ENCODE measurements around the gene NSRP1. TPM values are rescaled to one million over a fixed set of nuclear protein-coding genes. Genes with fewer than 3 reads are reported as not detected.
A peak's percentile ranks its signal among the peaks of the same experiment; 100 is the strongest.

NSRP1 gene
- total and polyA plus RNA-seq, 2 of the 13 experiments (the other 11 are each of a cell fraction or from before 2014, with no cell fraction given), result 7.0 to 14.3 TPM

DNA sequence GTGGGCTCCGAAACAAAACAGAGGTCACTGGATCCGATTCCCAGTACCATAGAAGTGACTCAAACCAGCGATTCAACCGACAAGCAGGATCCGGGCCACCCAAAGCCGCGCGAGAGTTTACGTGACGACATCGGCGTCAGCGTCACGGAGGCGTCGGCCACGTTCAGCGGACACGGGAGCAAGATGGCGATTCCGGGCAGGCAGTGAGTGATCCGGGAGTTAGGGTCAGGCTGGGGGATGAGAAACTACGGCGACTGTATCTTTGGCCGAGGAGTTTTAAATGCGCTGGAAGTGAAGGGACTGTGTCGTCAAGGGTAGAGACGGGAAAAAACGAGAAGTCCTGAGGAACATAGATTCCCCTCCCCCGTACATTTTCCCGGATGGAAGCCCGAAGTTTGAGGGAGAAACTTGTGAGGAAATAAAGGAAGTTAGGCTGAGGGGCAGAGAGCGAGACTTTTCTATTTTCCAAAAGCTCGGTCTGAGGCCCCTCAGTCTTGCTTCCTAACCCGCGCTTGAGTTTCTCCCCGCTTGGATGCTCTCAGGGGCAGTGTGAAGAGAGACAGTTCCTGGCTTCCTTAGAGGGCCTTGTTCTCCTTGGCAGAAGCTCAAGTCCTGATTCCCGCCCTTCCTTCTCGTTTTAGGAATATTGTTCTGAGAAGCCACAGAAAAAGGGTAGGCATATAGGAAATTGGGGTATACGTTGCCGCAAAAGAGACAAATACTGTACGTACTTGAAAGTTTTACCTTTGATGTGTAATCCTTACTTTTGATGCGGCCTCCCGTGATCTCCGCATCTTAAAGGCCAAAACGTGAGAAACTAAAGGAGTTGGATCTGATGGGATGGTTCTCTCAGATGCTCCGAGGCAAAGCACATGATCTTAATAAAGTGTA is at the start of gene NSRP1 (continued):
- TF ChIP-seq, protein P1, sequence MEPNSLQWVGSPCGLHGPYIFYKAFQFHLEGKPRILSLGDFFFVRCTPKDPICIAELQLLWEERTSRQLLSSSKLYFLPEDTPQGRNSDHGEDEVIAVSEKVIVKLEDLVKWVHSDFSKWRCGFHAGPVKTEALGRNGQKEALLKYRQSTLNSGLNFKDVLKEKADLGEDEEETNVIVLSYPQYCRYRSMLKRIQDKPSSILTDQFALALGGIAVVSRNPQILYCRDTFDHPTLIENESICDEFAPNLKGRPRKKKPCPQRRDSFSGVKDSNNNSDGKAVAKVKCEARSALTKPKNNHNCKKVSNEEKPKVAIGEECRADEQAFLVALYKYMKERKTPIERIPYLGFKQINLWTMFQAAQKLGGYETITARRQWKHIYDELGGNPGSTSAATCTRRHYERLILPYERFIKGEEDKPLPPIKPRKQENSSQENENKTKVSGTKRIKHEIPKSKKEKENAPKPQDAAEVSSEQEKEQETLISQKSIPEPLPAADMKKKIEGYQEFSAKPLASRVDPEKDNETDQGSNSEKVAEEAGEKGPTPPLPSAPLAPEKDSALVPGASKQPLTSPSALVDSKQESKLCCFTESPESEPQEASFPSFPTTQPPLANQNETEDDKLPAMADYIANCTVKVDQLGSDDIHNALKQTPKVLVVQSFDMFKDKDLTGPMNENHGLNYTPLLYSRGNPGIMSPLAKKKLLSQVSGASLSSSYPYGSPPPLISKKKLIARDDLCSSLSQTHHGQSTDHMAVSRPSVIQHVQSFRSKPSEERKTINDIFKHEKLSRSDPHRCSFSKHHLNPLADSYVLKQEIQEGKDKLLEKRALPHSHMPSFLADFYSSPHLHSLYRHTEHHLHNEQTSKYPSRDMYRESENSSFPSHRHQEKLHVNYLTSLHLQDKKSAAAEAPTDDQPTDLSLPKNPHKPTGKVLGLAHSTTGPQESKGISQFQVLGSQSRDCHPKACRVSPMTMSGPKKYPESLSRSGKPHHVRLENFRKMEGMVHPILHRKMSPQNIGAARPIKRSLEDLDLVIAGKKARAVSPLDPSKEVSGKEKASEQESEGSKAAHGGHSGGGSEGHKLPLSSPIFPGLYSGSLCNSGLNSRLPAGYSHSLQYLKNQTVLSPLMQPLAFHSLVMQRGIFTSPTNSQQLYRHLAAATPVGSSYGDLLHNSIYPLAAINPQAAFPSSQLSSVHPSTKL (CRISPR knock-in tag; IDR thresholded peaks at IDR 0.05), result peak; percentile 38
- TF ChIP-seq, protein P2, sequence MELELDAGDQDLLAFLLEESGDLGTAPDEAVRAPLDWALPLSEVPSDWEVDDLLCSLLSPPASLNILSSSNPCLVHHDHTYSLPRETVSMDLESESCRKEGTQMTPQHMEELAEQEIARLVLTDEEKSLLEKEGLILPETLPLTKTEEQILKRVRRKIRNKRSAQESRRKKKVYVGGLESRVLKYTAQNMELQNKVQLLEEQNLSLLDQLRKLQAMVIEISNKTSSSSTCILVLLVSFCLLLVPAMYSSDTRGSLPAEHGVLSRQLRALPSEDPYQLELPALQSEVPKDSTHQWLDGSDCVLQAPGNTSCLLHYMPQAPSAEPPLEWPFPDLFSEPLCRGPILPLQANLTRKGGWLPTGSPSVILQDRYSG (CRISPR knock-in tag; IDR thresholded peaks at IDR 0.05), result no peak
- TF ChIP-seq, protein P3, sequence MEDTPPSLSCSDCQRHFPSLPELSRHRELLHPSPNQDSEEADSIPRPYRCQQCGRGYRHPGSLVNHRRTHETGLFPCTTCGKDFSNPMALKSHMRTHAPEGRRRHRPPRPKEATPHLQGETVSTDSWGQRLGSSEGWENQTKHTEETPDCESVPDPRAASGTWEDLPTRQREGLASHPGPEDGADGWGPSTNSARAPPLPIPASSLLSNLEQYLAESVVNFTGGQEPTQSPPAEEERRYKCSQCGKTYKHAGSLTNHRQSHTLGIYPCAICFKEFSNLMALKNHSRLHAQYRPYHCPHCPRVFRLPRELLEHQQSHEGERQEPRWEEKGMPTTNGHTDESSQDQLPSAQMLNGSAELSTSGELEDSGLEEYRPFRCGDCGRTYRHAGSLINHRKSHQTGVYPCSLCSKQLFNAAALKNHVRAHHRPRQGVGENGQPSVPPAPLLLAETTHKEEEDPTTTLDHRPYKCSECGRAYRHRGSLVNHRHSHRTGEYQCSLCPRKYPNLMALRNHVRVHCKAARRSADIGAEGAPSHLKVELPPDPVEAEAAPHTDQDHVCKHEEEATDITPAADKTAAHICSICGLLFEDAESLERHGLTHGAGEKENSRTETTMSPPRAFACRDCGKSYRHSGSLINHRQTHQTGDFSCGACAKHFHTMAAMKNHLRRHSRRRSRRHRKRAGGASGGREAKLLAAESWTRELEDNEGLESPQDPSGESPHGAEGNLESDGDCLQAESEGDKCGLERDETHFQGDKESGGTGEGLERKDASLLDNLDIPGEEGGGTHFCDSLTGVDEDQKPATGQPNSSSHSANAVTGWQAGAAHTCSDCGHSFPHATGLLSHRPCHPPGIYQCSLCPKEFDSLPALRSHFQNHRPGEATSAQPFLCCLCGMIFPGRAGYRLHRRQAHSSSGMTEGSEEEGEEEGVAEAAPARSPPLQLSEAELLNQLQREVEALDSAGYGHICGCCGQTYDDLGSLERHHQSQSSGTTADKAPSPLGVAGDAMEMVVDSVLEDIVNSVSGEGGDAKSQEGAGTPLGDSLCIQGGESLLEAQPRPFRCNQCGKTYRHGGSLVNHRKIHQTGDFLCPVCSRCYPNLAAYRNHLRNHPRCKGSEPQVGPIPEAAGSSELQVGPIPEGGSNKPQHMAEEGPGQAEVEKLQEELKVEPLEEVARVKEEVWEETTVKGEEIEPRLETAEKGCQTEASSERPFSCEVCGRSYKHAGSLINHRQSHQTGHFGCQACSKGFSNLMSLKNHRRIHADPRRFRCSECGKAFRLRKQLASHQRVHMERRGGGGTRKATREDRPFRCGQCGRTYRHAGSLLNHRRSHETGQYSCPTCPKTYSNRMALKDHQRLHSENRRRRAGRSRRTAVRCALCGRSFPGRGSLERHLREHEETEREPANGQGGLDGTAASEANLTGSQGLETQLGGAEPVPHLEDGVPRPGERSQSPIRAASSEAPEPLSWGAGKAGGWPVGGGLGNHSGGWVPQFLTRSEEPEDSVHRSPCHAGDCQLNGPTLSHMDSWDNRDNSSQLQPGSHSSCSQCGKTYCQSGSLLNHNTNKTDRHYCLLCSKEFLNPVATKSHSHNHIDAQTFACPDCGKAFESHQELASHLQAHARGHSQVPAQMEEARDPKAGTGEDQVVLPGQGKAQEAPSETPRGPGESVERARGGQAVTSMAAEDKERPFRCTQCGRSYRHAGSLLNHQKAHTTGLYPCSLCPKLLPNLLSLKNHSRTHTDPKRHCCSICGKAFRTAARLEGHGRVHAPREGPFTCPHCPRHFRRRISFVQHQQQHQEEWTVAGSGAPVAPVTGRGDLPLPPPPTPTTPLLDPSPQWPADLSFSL (CRISPR knock-in tag; IDR thresholded peaks at IDR 0.05), result no peak
- TF ChIP-seq KLF11 (CRISPR knock-in tag; IDR thresholded peaks at IDR 0.05), result no peak
- TF ChIP-seq ZNF772 (CRISPR knock-in tag; IDR thresholded peaks at IDR 0.05), result no peak; the same call in 1 of the 2 replicates
- TF ChIP-seq SRSF9 (IDR thresholded peaks at IDR 0.05; ENCODE audit: borderline replicate concordance, insufficient read depth, low read depth, low read length, poor library complexity, severe bottlenecking), result no peak
- TF ChIP-seq RBAK (CRISPR knock-in tag; IDR thresholded peaks at IDR 0.05), result no peak
- peak; percentile 83; the same call in 1 of the 2 replicates for TF ChIP-seq MEIS1 (CRISPR knock-in tag; IDR thresholded peaks at IDR 0.05; ENCODE audit: borderline replicate concordance)
- TF ChIP-seq PCBP2 (optimal IDR thresholded peaks at IDR 0.05; ENCODE audit: low read depth, low read length, poor library complexity, severe bottlenecking), result peak; percentile 28
- TF ChIP-seq ZFP36L2 (CRISPR knock-in tag; IDR thresholded peaks at IDR 0.05), result no peak
- TF ChIP-seq, protein P4, sequence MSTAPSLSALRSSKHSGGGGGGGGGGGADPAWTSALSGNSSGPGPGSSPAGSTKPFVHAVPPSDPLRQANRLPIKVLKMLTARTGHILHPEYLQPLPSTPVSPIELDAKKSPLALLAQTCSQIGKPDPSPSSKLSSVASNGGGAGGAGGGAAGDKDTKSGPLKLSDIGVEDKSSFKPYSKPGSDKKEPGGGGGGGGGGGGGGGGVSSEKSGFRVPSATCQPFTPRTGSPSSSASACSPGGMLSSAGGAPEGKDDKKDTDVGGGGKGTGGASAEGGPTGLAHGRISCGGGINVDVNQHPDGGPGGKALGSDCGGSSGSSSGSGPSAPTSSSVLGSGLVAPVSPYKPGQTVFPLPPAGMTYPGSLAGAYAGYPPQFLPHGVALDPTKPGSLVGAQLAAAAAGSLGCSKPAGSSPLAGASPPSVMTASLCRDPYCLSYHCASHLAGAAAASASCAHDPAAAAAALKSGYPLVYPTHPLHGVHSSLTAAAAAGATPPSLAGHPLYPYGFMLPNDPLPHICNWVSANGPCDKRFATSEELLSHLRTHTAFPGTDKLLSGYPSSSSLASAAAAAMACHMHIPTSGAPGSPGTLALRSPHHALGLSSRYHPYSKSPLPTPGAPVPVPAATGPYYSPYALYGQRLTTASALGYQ (CRISPR knock-in tag; IDR thresholded peaks at IDR 0.05), result peak; percentile 50; the same call in 1 of the 2 replicates
- no peak for TF ChIP-seq ZNF556 (CRISPR knock-in tag; IDR thresholded peaks at IDR 0.05; ENCODE audit: borderline replicate concordance)

Data from HepG2 (cell line).